HG03095 (cell line): Measurements from ENCODE around the gene GADL1.

ENCODE experiments used
- ATAC-seq: cut with Tn5 transposase; IDR thresholded peaks from one replicate; pipeline ENCODE4 v1.9.1; 2021; ENCODE audit warnings: moderate library complexity; ENCODE audit not compliant: unreplicated experiment

GADL1 gene, protein sequence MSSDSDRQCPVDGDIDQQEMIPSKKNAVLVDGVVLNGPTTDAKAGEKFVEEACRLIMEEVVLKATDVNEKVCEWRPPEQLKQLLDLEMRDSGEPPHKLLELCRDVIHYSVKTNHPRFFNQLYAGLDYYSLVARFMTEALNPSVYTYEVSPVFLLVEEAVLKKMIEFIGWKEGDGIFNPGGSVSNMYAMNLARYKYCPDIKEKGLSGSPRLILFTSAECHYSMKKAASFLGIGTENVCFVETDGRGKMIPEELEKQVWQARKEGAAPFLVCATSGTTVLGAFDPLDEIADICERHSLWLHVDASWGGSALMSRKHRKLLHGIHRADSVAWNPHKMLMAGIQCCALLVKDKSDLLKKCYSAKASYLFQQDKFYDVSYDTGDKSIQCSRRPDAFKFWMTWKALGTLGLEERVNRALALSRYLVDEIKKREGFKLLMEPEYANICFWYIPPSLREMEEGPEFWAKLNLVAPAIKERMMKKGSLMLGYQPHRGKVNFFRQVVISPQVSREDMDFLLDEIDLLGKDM

DNA sequence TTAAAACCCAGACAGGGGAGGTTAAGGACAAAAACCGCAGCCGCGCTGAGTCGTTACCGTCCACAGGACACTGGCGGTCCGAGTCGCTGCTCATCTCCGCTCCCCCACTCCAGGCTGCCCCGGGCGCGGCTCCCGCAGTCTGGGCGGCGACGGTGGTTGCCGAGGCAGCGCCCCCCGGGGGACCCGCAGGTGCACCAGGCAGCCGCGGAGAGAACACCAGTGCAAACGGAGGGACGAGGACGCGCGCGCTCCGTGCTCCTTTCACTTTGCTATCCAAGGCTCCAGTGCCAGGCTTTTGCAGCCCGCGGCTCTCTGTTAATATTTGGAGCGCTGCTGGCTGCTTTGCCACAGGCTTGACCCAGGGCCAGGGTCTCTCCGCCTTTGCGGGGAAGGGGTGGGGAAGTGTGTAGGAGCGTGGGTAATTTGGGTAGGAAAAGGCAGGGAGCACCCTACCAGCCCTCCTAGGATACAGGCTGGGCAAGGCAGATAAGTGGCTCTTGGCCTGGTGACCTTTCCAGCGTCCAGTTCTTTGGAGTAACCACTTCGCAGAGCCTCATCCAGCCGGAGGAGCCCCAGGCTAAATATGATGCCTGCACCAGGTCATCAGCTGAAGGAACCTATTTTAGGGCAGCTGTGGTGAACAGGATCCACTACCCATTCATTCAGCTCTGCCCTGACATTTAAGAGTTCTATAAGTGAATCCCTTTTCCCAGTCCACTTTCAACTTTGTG lies at the start of gene GADL1:
Gene GADL1, minus strand, starts transcription at position 141 of the 731 bp plus-strand sequence. Its CDS starts 47 bp downstream, at position 94.
- ATAC-seq = no peak

GRCh38 chr3:30944124-30944523 lies 49.7 kb upstream of the GADL1 start:
- no peak for ATAC-seq

- no peak for ATAC-seq
Measured at GRCh38 chr3:30943206-30943605, 48.7 kb upstream of the GADL1 start.

DNA sequence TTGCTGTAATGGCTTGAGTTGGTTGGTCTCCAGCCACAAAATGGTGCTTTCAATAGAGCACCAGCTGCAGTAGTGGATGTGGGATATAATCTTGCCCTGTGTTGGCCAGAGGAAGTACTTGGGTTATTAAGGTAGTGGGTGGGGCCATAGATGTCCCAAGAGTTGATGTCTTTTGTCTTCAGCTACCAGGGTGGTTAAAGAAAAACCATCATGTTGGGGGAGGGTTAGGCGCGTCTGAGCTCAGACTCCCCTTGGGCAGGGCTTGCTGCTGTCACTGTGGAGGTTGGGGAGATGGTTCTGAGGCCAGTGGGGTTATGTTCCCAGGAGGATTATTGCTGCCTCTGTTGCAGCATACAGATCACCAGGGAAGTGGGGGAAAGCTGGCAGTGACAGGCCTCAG lies 46.9 kb upstream of the GADL1 start:
- no peak for ATAC-seq

DNA sequence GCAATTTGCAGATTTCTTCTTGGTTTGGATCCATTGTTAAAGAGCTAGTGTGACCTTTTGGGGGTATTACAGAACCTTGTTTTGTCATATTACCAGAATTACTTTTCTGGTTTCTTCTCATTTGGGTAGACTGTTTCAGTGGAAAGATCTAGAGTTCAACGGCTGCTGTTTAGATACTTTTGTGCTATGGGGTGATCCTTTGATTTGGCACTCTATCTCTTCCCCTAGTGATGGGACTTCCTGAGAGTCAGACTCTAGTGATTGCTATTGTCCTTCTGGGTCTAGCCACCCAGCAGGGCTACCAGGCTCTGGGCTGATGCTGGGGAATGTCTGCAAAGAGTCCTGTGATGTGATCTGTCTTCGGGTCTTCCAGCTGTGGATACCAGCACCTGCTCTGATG lies 46.3 kb upstream of the GADL1 start:
- no peak for ATAC-seq

GRCh38 chr3:30934208-30934550 lies 39.7 kb upstream of the GADL1 start:
- no peak for ATAC-seq

DNA sequence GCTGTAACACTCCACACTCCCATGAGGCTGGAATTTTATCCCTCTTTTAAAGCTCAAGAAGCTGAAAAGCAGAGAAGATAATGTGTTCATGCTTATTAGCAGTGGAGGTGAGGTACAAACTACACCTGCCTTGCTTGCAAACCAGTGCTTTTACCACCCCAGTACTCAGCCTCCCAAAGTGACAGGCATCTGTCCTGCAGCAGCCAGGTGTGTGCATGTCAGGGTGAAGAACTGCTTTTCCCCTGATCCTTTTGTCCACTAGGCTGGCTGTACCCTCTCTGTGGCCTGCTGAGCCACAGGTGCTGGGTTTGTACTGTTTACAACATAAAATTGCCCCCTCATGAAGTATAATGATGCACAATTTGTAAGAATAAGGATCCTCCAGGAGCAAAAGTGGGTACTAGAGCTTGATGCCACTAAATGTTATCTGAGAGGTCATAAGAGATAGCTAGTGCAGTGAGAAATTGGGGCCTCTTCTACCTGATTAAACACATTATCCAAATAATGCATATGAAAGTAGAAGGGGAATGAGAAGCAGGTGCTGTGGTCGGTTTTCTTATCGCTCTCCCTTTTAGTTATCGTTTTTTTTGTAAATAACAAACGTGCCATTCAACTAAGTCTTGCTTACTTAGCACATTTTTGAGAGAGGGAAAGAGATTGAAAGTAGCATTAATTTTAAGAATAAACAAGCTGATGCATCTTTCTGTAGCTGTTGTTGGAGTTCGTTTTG lies 39.2 kb upstream of the GADL1 start:
- ATAC-seq = no peak

- no peak for ATAC-seq
Measured at GRCh38 chr3:30932513-30933098, 38.1 kb upstream of the GADL1 start.

DNA sequence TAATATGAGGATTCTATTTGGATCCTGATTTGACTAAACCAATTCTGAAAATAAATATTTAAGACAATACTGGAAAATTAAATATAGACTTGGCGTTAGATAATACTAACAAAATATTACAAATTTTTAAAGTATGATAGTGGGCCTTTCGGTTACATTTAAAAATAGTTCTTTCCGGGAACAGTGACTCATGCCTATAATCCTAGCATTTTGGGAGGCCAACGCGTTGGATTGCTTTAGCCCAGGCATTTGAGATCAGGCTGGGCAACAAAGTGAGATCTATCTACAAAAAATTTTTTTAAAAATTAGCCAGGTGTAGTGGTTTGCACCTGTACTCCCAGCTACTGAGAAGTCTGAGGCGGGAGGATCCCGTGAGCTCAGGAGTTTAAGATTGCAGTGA lies 30.3 kb upstream of the GADL1 start:
- ATAC-seq = no peak

- no peak for ATAC-seq
Measured at GRCh38 chr3:30919564-30919963, 25.1 kb upstream of the GADL1 start.

DNA sequence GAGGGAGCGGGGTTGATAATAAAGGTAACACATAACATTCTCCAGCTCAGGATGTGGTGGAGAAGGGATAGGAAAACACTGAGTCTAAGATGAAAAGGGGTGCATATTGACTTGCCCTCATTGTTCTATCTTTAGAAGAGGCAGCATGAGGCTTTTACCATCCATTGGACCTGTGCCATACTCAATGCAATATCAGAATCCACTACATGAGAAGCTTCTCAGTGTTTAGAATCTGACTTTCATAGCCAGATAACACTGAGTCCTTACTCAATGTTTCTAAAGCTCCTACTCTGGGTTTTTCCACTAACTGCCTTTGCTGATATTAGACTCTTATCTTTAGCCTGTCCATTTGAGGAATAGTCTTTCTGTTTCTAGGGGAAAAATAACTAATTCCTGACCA lies 24.3 kb upstream of the GADL1 start:
- no peak for ATAC-seq

- ATAC-seq = no peak
Measured at GRCh38 chr3:30915782-30916181, 21.3 kb upstream of the GADL1 start.

GRCh38 chr3:30914696-30915095 lies 20.2 kb upstream of the GADL1 start:
- no peak for ATAC-seq

GRCh38 chr3:30913176-30913575 lies 18.7 kb upstream of the GADL1 start:
- no peak for ATAC-seq

GRCh38 chr3:30912301-30912700 lies 17.8 kb upstream of the GADL1 start:
- ATAC-seq = no peak

DNA sequence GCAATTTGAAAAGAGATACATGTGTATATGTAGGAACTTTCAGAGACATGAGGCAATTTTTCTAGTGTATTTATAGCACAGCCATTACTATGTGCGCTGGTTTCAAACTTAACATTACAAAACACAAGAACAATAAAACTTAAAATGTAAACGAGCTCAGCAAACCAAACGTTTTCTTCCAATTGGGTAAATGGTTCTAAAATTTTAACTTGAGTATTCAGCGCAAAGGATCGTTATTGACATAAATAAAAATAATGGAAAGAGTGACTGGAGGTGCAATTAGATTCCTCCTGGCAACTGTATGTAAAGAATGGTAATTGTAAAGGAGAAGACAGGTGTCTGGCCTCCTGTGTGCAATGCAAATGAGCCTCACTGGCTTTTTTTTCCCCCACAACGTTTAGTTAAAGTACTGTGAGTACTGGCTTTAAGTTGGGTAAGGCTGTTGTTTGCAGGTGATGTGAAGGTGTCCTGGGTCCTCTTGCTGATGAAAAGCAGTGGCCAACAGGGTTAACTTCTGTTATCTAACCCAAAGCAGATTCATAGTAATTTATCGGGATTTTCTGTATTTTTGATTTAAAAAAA lies 14.1 kb upstream of the GADL1 start:
- no peak for ATAC-seq

DNA sequence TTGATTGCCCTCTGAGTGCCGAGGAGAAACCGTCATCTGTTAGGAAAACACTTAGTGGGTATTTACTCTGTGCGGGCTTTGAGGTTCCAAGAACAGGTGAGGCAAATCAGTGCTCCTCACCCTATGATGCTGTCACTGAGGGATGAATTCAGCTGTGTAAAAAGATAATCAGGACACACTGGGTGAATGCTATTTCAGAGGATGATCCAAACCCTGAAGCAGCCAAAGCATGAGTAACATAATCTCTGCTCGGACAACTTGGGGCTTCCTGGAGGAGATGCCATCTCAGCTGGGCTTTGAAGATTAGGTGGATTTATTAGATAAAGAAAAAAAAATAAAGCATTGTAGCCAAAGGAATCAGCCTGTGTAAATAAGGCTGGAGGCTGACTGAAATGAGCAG lies 10.5 kb upstream of the GADL1 start:
- no peak for ATAC-seq

- no peak for ATAC-seq
Measured at GRCh38 chr3:30895329-30895728, 868 bp upstream of the GADL1 start.

DNA sequence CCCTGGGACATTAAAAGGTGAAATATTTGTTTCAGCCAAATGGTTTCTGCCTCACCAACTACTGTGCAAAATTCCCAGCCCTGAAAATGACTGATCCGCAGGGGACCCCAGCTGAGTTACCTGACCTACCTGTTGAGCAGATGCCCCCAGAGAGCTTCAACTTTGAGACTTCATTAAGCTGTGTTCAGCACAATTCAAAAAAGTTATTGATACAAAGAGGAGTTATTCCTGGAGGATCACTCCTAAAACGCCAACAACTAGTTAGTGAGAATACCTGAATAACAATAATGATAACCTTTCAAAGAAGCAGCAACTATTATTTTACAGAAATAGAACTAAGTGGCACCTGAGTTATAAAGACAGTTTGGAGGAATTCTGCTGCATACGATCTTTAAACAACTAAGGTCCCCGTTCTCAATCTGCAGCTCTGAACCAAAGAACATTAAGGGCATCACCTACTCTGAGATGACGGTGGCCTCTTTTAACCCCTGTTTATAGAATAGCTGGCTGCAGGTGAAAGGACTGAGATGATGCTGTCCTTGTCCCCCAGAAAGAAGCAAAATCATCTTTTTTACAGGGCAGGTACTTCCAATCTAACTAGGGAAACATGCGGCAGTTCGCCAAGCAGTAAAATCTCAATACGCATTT lies 659 bp downstream of the GADL1 start:
- no peak for ATAC-seq

GRCh38 chr3:30890907-30891306 lies 3.6 kb downstream of the GADL1 start:
- no peak for ATAC-seq
